HG03064 (cell line): ENCODE results near the gene NCBP1.
"Not testable (repeated sequence)": the region's sequence is repeated elsewhere in the genome, so short reads cannot be mapped to it uniquely, and the experiment has no call there.

Experiments
- ATAC-seq: cut with Tn5 transposase; IDR thresholded peaks from one replicate; pipeline ENCODE4 v1.9.1; 2021; ENCODE audit warnings: low read depth; ENCODE audit not compliant: unreplicated experiment

The NCBP1 gene

DNA sequence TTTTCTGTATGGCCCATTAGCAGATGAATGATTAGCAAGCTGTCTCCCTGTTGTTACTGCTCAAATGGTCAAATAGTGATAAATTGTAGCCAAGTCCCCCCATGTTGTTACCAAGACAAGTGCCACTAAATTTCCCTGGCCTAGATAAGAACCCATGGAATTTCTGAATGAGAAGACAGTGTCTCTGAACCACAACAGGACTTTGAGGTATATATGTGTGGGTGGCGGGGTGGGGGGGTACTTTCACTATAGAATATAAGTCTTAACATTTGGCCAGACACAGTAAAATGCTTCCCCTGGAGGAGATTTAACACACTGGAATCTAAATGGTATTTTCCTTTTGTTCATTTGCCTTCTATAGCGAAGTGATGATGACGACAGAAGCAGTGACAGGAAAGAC lies 34.9 kb downstream of the NCBP1 start:
- ATAC-seq = no peak

DNA sequence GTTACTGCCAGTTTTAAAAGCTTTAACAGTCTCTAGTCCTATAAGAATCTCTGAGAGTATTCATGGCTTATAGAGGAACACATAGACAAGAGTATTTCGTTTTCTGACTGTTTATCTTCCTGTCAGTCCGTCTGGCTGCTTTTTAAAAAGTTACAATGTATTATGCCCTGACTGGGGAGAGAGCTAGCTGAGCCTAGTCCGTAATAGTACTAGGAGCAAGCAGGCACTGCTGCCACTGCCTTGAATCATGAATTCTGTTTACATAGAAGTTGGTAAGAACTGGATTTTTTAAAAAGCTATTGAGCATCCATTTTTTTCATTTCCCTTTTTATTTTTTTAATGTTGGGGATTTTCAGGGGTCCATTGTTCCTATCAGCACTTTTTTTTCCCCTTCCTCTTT lies 37.0 kb downstream of the NCBP1 start:
- ATAC-seq = no peak

DNA sequence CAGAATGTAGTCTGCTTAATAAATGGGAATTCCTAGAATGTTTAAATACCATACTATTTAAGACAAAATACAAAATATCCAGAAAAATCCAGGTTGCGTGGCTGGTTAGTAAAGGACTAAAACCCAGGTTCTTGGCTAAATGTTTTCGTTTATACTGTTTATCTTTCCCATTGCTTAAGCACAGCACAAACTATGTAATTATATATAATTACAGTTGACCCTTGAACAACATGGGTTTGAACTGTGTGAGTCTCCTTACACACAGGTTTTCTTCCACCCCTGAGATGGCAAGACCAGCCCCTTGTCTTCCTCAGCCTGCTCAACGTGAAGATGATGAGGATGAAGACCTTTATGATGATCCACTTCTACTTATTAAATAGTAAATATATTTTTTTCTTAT lies 38.8 kb downstream of the NCBP1 start:
- ATAC-seq = no peak

DNA sequence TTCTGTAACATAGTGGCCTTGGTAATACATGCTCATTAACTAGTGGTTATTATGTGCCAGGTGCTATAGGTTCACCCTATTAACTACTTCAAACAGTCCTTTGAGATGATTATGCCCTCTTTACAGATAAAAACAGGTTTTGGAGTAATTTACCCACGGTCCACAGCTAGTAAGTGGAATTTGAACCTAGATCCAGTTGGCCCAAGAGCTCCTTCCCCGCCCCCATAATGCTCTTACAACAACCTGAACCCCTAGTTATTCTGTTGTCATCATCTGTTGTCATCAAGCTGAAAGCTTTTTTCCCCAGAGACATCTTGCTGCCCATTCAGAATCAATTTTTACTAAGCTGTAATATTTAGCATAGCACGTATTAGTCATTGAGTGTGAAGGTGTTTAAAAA lies 40.3 kb downstream of the NCBP1 start:
- no peak for ATAC-seq

DNA sequence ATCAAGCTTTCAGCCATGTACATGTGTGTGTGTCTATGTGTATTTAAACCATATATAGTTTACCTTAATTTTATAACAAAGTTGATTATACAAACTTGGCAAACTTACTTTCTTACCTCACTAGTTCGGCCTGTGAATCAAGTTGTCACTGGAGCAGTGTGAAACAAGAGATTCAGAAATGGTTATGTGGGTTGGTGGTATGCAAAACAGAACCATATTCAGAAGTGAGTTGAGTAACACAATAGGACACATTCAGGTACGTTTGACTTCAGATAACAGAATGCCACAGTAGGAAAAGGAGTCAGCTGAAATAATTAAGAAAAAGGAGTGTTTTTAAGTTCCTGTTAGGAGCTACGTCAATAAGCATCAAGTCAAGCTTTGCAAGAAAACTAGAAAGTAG lies 42.0 kb downstream of the NCBP1 start:
- ATAC-seq = no peak

DNA sequence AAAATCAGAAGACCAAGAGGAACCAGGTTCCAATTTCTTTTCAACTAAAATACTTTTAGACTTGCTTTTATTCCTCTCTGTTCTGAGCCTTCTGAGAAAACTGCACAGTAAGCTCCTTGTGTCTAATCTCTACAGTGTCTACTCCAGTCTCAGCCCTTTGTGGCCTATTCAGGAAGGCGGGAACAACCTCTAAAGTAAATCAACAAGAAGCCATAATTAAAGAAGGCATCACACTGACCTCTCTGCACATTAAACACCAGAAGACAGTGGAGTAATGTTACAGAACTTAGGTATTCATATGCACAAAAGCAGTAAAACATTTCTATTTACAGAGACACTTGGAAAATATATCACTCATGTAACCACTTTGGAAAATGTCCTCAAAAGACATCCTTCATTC lies 48.6 kb downstream of the NCBP1 start:
- ATAC-seq = no peak

DNA sequence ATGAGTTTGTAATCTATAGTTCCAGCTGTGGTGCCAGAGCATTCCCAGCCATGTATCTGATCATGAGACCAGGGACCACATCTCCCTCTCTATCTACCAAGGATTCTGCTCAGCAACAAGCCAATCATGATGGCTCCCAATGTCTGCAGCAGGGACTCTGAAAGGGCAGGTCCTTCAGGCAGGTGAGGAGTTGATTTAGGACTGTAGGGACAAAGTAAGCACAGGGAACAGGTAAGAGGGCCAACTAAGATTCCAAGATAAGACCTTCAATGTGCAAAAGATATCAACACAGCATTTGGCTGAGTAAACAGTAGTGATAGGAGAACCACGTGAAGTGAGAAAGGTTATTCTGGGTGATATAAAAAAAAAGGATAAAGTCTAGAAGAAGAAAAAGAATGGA lies 55.0 kb downstream of the NCBP1 start:
- ATAC-seq = no peak

DNA sequence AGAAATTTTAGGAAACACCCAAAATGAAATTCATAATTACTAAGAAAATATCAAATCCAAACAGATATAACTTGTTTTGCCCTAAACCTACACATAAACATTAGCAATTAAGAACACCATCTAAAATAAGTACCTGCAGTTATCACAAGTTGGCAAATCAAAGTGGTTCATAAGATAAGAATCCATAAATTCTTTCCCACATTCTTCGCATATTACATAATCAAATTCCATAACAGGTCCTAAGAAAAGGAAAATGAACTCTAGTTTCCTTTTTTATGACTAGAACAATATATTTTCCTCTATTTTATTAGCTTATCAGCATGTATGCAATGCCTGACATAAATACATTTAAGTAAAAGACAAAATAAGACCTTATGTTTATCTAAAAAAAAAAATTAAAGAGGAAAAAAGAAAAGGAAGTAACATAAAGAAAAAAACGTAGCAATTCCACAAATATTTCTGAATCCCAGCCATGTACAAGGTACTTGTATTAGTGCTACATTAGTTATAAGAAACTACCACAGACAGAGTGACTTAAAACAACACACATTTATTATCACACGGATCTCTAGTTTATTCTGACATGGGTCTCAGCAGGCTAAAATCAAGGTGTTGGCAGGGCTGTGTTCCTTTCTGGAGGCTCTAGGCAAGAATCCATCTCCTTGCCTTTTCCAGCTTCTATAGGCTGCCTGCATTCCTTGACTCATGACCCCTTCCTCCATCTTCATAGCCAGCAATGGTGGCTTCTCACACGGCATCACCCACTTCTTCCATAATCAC lies 56.0 kb downstream of the NCBP1 start:
- ATAC-seq = no peak

DNA sequence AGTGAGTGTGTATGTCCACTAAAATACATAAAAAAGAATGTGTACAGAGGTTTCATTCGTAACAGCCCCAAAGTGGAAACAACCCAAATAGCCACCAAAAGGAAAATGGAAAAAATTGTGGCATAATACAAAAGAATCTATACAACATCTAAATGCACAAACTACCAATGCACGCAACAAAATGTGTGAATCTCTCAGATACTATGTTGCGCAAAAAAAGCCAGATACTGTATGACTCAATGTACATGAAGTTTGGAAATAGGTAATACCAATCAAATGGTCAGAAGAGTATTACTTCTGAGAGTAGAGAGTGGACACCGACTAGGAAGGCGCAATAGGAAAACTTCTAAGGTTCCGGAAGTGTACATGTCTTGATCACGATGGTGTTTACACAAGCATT lies 61.1 kb downstream of the NCBP1 start:
- no peak for ATAC-seq

DNA sequence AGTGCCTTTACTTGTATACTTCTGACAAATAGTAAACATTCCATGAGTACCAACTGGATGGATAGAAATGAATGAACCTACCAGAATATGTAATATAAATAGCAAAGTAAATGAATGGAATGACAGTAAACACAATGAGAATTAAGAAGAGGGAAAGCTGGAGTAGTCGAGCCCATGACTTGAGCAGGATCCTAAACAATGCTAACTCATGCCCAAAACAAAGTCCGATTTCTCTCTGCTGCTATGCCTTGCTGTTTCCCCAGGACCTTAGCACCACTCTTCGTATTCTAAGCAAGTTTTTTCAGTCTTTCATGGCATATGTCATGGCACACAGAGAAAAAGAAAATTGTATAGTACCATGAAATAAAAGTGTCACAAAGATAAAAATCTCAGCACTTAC lies 61.8 kb downstream of the NCBP1 start:
- ATAC-seq = no peak

DNA sequence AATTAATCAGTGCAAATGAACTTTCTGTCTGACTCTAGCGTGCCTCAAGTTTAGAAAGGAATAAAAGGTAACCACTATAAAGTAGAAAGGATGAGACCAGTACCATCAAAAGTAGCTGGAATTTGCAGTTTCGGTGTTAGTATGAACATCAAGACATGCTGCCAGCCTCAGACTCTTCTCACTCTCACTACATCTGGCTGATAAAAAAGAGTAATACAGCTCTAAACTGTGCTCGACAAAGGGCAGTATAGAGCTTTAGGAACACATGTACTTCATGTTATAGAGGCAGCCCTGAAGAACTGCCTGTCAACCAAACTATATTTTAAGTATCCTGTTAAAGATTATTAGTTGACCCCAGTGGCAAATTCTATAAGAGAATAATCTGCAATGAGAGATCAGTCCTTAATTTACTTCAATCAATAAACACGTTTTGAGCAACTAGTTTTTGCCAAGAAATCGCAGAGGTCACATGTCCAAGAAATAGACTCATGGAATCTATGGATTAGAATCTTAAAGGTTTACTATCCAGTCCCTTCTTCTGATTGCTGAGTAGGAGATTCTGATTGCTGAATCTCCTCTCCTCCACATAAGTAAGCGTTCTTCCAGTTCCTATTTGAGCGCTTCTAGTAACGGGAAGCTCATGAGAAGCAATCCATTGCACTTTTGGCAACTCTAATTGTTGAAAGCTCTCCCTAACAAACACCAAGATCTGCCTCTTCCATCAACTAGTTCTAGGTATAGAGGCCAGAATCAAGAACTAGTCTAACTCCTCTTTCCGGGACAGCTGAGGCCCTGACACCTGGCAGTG lies 62.6 kb downstream of the NCBP1 start:
- ATAC-seq = no peak

DNA sequence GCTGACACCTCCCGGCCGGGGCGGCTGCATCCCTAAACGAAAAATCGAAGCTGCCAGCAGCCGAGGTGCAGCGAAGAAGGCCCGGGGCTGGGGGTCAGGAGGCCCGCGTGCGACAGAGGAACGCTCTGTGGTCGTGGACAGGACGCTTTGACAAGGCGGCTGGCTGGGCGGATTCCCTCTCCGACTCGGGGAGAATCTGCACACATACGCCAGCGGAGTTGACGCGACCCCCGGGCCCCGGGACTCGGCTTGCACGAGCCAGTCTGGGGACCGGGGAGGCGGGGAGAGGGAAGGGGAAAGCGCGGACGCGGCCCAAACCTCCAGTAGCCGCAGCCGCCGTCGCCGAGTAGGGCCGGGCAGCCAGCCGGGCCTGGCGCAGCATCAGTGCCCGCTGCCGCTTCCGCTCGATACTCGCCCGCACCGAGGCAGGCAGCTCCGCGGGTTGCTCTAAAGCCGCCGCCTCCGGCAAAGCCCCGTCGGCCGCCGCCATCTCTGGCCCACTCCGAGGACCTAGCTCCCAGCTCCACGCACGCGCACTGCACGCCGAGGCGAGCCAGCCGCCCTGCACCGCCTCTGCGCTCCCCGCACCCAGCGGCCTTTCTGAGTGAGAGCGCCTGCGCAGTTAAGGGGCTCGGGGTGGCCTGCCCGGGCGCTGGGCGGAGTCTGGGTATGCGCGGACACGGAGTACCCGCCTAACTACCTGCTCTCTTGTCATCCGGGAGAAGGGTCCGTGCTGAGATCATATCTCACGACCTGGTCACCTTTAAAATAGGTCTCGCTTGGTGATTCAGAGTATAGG lies 63.4 kb downstream of the NCBP1 start, which contains the start of gene XPA:
XPA (minus strand) TSS at position 538 of the 799 bp plus-strand sequence; CDS start at position 490, 48 bp downstream.
- ATAC-seq = peak; percentile 92

DNA sequence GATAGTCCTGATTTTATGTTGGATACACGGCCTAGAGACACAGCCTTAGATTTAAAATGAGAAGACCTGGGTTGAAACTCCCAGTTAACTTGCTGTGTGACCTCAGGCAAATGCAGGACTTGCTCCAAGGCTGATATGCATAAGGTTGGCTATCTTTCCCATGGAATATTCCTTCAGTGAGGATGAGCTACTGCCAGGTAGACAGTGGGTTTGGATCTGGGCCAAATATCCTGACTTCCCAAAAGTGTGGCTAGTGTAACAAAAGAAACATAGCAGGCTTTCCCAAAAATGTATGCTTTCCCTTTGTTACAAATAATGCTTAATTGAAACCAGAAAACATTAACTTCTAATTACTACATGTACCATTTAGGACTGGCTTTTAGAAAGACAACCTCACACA lies 64.2 kb downstream of the NCBP1 start:
- ATAC-seq = no peak

DNA sequence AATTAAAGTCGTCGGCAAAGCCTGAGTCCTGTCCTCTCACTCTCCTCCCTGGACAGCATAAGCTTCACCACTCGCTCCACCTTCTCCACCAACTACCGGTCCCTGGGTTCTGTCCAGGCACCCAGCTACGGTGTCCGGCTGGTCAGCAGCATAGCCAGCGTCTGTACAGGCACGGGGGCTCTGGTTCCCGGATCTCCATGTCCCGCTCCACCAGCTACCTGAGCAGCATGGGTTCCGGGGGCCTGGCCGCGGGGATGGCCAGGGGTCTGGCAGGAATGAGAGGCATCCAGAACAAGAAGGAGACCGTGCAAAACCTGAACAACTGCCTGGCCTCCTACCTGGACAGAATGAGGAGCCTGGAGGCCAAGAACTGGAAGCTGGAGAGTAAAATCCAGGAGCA lies 65.2 kb downstream of the NCBP1 start:
- no peak for ATAC-seq

DNA sequence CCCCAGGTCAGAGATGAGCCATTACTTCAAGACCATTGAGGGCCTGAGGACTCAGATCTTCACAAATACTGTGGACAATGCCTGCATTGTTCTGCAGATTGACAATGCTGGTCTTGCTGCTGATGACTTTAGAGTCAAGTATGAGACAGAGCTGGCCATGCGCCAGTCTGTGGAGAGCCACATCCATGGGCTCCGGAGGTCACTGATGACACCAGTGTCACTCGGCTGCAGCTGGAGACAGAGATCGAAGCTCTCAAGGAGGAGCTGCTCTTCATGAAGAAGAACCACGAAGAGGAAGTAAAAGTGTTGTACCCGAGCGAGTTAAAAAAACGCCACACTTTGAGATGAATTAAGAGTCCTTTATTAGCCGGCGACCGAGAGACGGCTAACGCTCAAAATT lies 65.7 kb downstream of the NCBP1 start:
- not testable (repeated sequence) for ATAC-seq

DNA sequence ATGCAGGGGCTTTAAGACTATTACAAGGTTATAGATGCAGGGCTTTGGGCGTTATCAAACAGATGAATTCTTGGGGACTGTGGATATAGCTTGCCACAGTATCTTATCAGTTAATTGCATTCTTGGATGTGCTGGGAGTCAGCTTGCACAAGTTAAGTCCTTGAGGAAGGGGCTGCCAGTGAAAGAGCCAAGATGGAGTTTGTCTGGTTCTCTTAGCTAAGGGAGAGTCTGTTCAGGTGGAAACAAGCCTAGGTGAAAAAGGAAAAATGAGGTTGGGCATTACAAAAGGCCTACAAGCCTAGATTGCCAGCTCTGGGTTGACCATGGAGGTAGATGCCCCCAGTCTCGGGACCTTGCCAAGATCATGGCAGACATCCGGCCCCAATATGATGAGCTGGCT lies 66.2 kb downstream of the NCBP1 start:
- not testable (repeated sequence) for ATAC-seq

DNA sequence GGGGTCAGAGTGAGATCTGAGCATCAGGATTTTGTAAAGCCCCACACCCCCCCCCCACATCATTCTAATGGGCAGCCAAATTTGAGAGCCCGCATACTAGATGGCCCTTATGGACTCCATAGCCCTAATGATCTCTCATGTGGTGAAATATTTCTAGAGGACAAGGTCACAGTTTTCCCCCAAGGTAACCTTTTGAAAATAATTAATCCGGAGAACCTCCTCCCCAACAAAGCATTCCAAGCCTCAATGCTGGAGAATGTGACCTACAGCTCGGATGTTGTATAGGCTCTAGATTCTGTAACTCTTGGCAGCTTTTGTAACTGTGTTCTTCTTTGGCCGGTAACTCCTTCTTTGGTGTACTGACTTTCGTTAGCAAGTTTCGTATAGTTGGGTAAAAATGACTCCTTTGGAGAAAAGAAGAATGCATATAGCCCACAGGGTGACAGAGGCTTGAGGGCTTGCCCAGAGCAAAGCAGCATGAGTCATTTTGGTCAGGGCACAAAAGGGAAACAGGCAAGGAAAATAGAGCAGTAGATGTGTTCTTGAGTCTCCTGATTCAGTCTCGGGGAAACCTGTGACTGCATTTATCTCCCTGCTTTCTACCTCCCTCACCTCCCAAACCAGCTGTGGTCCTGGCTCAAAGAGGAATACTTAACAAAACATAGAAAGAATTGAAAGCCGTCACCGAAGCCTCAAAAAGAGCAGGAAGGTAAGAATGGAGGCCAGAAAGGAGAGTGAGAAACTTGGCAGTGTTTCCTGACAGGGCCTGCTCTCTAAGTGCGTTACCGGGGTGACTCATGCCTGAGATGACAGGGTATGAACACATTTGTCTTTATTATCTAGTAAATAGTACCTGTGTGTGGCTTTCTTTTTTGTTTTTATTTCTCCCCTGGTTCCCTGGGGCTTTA lies 70.1 kb downstream of the NCBP1 start:
- ATAC-seq = no peak

DNA sequence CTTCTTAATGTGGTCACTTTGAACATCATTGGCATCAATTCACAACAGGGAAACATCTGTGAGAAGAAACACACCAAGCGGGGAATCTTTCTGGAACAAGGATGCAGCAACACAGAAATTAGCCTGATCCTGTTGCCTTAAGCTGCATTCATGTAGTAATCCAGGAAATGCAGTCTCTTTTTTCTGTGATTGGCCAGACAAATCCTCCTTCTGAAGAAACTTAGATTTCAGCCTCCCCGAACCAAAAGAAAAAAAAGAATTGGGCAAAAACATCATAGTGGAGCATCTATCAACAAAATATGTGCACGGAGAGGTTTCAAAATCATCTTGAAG lies 70.7 kb downstream of the NCBP1 start:
- ATAC-seq = no peak

DNA sequence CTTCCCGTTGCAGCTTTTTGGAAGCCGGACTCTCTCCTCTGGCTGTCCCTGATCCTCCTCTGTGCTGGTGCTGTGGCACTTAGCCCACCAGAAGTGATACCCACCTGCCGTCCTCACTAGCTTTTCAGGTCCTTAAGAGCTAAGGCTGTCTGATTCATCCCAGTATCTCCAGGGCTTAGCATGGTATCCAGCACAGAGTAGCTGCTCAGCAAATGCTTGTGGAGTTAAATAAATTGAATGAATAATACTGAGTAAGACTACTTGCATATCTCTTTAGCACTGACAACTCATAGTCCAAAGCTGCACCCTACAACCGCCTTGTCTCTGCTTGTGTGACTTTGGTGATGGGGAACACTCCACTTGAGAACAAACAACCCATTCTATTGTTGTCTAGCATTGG lies 71.2 kb downstream of the NCBP1 start:
- ATAC-seq = no peak

DNA sequence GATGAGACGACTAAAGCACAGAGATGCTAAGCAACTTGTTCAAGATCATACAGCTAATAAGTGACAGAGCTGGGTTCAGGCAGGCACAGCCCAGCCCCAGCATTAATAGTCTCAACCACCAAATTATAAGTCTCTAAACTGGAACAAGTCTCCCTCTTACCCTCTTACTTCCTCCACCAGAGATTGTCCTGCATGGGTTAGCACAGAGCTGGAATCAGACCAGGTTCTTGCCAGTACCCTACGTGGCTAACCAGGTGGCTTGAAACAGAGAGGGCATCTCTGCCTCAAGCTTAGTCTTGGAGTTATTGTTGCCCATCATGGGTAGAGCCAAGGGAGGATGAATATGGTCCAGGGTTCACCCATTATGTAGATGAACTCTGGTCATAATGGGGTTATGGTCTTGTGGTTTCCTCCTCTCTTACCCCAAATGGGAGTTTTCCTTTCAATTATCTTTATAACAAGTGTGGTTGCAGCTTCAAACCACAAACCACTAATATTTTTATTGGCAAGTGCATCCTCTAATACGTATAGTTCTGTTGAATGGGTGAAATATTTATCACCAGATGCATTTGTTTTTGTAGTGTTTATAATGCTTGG lies 71.8 kb downstream of the NCBP1 start:
- ATAC-seq = no peak
